ENCODE measurements around the gene SP100.

The SP100 gene

DNA sequence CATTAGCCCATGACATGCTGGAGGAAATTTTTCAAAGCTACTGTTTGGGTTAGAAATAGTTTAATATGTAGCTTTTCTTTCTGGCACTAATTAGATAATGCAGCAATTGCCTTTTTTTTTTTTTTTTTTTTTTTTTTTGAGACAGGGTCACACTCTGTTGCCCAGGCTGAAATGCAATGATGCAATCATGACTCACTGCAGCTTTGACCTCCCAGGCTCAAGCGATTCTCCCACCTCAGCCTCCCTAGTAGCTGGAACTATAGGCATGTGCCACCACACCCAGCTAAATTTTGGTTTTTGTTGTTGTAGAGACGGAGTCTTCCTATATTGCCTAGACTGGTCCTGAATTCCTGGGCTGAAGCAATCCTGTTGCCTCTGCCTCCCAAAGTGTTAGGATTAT is 136.2 kb downstream of the SP100 start:
- no peak for DNase-seq (ENCODE audit: low spot score)

DNA sequence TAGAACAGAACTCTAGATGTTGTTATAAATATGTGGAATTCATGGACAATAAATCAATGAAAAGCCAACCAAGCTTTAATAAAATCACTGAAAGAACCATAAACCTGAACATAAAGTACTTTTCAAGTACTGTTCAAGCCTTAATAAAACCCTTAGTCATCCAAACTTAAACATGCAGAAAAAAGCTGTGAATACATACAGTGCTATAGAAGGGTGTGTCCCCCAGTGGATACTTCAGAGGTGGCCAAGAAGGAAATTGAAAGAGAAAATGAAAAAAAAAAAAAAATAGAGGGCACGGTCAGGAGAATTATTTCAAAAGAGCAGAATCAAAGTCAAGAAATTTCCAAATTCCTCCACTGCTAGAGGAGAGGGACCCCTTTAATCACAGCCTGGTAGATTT is 141.1 kb downstream of the SP100 start:
- DNase-seq (ENCODE audit: low spot score), result no peak

DNA sequence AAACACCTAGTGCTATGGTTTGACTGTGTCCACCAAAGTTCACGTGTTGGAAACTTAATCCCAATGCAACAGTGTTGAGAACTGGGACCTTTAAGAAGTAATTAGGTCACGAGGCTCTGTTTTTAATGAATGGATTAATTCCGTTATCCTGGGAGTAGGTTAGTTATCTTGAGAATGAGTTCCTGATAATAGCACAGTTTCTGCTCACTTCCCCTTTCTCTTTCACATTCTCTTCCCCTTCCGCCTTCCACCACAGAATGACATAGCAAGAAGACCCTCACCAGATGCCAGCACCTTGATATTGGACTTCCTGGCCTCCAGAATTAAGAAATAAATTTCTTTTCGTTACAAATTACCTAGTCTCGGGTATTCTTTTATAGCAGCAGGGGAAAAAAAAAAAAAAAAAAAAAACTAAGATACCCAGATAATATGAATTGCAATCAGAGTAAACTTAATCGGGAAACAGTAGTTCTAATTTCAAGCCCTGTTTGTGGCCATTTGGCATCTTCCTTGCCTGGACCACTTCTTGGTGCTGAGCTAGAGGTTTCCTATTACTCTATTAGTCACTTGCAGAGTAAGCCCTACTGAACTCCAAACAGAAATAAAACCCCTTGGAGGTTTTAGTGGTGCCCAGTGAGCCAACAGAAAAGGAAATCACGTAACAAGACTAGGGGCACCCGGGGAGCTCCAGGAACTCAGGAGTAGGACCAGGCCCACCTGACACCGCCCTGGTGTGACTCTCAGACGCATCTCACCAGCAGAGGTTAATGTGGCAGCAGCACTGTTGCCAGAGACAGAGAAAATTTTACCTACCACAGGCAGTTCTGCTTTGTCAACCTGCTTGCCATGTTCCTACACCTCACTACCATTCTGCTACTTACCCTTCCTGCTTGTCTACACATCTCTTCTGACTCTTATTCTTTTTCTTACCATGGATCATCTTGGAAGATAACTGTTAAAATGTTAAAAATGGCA is 149.1 kb downstream of the SP100 start:
- no peak for DNase-seq (ENCODE audit: low spot score)

DNA sequence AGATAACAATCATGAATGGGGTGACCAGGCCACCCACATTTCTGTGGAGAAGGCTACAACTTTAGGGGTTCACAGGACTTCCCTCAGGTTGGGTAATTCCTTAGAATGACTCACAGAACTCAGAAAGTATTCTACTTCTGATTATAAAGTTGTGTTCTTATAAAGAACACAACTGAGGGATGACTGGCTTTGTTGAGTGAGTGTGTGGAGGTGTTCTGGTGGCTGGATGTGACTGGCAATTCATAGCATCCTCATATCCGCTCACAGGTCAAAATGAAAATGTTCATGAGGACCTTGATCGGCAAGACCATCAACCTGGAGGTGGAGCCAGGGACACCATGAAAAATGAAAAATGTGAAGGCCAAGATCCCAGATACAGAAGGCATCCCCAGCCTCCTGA is 153.3 kb downstream of the SP100 start:
- no peak for DNase-seq (ENCODE audit: low spot score)

DNA sequence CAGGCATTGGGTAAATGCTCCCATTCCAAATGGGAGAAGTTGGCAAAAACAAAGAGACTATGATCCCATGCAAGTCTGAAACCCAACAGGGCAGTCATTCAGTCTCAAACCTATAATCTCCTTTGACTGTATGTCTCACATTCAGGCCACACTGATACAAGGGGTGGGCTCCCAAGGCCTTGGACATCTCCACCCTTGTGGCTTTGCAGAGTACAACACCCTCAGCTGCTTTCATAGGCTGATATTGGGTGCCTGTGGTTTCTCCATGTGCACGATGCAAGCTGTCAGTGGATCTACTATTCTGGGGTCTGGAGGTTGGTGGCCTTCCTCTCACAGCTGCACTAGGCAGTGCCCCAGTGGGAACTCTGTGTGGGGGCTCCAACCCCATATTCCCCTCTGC is 155.0 kb downstream of the SP100 start:
- DNase-seq (ENCODE audit: low spot score), result no peak

DNA sequence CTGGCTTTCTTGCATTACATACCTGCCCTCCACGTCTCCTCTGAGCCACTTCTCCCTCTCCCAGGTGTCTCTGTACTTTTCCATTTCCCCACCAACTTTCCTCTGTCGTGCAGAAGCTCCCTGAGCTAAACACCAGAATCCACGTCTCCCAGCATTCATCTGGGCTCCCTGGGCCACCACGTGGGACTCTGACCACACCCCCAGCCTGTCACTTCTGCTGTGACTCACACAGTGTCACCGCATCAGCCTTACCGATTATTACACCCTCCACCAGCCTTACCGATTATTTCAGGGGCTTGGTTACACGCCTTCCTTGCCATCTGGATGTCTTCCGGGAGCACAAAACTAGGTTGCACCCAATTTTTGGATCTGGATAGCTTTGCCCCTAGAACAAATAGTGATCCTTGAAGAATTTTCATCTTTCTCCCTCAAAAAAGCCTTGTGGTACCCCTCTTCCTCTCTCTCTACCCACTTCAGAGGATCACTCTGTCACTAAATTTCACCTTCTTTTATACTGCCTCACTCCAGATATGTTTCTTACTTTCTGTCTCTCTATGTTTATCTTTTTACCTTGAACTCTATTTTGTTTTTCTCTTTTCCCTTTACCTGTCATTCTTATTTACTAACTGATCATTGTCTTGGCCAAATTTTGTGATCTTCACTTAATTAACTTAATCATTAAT is 159.8 kb downstream of the SP100 start:
- no peak for DNase-seq (ENCODE audit: low spot score)

DNA sequence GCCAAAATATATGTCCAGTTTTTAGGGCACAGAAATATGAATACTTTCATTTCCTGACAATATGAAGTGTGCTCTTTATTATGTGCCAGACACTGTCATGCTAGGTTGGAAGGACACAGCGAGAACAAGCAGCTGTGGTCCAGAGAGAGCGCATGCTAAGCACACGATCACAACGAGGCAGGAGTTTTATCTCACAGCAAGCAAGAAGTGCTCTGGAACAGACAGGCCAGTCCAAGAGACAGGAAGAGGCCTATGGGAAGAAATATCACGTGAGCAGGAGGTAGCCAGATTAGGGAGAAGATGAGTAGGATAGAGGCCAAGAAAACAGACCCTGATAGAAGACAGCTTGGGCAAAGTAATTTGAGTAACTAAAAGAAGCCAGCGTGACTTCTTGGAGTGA is 161.1 kb downstream of the SP100 start:
- DNase-seq (ENCODE audit: low spot score), result no peak

DNA sequence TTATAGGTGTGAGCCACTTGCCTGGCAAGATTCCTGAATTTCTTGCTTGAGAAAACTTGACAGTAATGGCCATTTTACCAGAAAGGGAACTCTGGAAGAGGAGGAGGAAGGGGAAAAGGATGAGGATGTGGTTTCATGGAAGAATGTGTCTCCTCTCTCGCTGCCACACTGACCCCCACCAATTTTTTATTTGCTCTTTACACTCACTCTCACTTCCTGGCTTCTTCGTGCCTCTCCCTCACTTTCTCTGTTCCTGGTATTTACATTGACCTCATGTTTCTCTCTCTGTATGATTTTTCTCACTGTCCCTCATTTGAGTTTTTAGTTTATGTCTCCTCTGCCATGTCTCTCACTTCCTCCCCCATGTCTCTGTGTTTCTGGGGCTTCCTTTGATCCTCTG is 162.1 kb downstream of the SP100 start:
- no peak for DNase-seq (ENCODE audit: low spot score)

DNA sequence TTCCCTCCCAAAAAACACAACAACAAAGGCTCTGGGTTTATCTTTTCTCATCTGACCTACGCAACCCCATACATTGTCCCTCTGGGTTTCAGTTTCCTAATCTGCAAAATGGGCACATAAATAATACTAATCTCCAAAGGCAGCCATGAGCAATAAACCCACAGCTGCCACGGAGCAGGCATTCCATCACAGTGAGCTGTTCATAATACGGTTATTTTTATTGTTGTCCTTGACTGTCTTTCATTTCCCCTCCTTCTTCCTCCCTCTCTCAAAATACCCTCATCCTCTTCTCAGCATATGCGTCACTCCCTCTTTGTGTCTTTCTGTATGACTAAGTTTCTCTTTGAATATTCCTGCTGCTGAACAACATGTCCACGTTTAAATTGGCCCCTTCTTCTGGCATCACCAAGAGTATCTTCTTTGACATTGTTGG is 166.9 kb downstream of the SP100 start:
- DNase-seq (ENCODE audit: low spot score), result no peak

DNA sequence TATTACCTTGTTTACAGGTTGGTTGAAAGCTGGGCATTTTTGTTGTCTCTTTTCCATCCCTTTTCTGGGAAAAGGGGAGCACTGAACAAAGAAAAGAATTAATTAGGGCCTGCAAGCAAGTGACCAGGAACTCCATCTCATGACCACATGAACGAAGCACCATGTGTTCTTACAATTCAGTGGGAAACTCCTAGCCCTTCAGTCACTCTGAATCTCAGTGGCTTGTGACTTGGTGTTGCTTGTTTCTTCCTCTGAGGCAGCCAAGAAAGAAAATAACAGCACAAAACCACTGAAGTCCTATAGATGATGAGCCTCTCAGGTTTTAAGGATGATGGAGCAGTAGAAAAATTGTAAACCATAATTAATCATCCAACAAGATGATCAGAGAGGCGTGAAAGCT is 167.6 kb downstream of the SP100 start:
- no peak for DNase-seq (ENCODE audit: low spot score)

DNA sequence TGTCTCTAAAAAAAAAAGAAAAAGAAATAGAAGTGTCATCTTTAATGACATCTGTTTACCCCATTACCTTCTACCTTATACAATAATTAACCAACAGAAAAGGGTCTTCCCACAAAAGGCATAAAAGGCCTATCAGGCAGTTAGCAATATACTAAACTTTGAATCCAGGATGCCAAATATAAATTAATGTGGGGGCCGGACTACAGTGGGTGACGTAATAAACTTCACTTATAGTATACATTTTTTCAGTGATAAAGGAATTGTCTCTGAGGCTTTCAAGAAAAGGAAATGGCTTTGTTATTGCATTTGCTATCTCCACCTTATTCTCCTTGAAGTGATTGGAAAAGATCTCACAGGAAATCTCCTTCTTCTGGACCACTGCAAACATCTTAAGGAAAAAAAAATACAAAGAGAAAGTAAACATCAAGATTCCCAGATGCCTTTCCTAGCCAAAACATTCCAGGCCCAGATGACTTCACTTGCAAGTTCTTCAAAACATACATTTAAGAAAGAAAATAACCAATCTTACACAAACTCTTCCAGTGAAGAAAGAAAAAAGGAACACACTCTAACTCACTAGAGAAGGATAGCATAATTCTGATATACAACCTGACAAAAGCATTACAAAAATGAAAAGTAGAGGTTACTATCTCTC is 170.5 kb downstream of the SP100 start:
- DNase-seq (ENCODE audit: low spot score), result no peak

DNA sequence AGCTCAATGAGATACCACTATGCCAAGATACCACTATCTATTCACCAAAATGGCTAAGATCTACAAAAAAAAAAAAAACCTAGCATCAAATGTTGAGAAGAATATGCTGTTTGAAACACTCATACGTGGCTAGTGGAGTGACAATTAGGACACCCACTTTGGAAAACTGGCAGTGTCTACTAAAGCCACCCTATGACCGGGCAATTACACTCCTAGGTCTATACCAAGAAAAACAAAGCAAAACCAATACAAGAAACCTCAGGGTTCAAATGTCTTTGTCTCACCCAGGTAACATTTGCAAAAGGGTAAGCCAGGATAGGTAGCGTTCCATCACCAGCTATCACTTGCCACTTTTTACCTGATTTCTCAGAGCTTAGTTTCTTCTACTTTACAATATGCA is 173.0 kb downstream of the SP100 start:
- DNase-seq (ENCODE audit: low spot score), result no peak

DNA sequence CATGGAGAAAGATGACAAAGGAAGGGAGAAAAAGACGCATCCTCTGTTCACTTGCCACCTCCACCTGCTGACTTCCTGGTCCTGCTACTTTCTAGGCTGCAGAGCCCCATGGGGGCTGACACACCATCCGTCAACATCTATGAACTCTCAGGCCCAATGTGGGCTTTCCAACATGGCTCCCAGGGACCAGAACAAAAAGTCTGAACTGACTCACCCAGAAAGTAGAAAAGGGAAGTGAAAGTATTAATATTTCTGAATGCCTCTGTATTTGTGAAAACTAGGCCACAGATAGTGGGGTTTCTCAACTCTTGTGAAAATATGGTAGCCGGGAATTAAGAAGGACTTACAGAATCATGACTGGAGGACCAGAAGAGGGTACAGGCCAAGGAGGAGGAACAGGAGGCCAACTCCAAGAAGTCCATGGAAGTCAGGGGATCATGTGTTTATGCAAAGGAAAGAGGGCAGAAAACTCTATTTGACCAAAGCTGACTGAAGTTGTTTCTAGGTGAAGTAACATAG is 173.6 kb downstream of the SP100 start:
- no peak for DNase-seq (ENCODE audit: low spot score)

DNA sequence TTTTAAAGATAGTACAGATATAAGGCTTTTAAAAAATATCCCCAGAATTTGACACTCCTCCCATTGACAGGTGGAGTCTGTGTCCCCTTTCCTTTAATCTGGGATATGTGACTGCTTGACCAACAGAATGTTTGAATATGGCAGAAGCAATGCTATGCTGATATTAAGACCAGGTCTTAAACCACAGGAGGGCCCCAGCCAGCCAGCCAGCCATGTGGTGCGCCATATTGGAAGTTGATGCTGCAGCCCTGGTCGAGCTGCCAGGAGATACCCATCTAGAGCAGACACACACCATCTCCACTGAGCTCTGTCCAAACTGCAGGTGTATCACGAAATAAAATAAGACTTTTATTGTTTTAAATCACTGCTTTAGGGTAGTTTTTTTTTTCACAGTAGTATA is 174.3 kb downstream of the SP100 start:
- no peak for DNase-seq (ENCODE audit: low spot score)

DNA sequence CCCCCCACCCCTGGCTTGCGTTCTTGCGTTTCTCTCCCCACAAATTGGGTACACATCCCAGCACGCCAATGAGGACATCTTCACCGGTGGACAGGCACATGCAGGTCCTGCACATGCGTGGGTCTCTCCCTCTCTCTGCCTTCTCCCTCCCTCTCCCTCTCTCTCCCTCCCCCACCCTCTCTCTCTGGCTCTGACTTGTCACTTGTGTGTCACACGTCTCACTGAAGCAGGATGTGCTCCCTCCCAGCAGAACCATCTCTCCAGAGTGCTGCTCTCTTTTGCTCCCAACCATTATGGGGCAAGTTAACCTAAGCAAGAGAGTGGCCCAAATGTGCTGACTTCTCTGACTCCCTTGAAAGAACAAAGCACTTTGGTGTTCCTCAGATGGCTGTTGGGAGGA is 175.8 kb downstream of the SP100 start:
- no peak for DNase-seq (ENCODE audit: low spot score)

DNA sequence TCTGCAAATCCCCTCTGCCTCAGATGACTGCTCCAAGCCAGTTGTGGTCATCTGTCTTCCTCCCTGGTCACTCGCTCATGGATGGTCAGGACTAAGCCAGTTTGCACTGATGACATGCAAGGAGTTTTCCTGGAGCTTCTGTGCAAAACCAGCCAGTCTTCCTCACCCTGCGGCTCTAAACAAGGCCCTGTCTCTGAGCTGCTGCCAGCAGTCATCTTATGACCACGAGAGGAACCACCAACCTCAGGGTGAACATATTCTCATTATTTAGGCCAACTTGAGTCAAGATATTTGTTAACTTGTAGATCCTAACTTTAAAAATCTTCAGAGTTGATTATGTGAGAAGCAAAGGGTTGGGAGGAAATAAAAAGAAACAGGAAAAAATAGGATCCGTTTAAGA is 176.8 kb downstream of the SP100 start:
- no peak for DNase-seq (ENCODE audit: low spot score)
